Measurements from ENCODE around the gene FBXO36. TPM values are rescaled to one million over a fixed set of nuclear protein-coding genes. Genes with fewer than 3 reads are reported as not detected.

FBXO36 gene
- total RNA-seq, 2 donors from 2014 or later = 1.7 to 2.4 TPM

GRCh38 chr2:230007931-230008707, 85.8 kb downstream of the FBXO36 start:
- DNase-seq (ENCODE audit: low spot score) = peak; percentile 16
- peak; percentile 62 for TF ChIP-seq CTCF (IDR thresholded peaks at IDR 0.05)
- Histone ChIP-seq H3K27ac (no peak overlapping the region), H3K4me1 (ENCODE audit: control insufficient read depth in 1 of 2, low read depth in 2 of 2) (peaks cover 0 to 8% of the 10 kb centered on the region in 2 donors), H3K27me3 (replicated peaks; ENCODE audit: insufficient read depth) (no peaks in the 10 kb centered on the region), H3K36me3 (no peaks in the 10 kb centered on the region), H3K9me3 (no peaks in the 10 kb centered on the region), H3K4me3 (peak overlapping the region; percentile 49)
- no peak for ATAC-seq (ENCODE audit: insufficient number of reproducible peaks, low FRiP score, low read depth)

- no peak for ATAC-seq (ENCODE audit: insufficient number of reproducible peaks, low FRiP score, low read depth)
- H3K4me1 ChIP-seq (ENCODE audit: control insufficient read depth in 1 of 2, low read depth in 2 of 2) = peaks cover 0 to 8% of the 10 kb centered on the region in 2 donors
- H3K4me3 ChIP-seq = peak overlapping the region; percentile 49
These were observed 86.4 kb downstream of the FBXO36 start for GRCh38 chr2:230008708-230009066.

GRCh38 chr2:230010501-230010900, 88.2 kb downstream of the FBXO36 start:
- H3K27me3 ChIP-seq (replicated peaks; ENCODE audit: insufficient read depth) = no peaks in the 10 kb centered on the region
- ATAC-seq (ENCODE audit: insufficient number of reproducible peaks, low FRiP score, low read depth) = no peak
- no peak for TF ChIP-seq CTCF (IDR thresholded peaks at IDR 0.05)
- no peaks in the 10 kb centered on the region for H3K9me3 ChIP-seq
- no peak overlapping the region for H3K27ac ChIP-seq
- DNase-seq (ENCODE audit: low spot score) = no peak
- H3K4me3 ChIP-seq = no peak overlapping the region
- H3K4me1 ChIP-seq (ENCODE audit: control insufficient read depth in 1 of 2, low read depth in 2 of 2) = peaks cover 0 to 8% of the 10 kb centered on the region in 2 donors
- H3K36me3 ChIP-seq = no peaks in the 10 kb centered on the region

More at GRCh38 chr2:230008708-230009066, 86.4 kb downstream of the FBXO36 start:
- no peak for DNase-seq (ENCODE audit: low spot score)
- no peak for TF ChIP-seq CTCF (IDR thresholded peaks at IDR 0.05)
- Histone ChIP-seq H3K36me3 (no peaks in the 10 kb centered on the region), H3K27ac (no peak overlapping the region), H3K9me3 (no peaks in the 10 kb centered on the region), H3K27me3 (replicated peaks; ENCODE audit: insufficient read depth) (no peaks in the 10 kb centered on the region)

GRCh38 chr2:230011617-230012016, 89.3 kb downstream of the FBXO36 start:
- ATAC-seq (ENCODE audit: insufficient number of reproducible peaks, low FRiP score, low read depth) = no peak
- H3K36me3 ChIP-seq = no peaks in the 10 kb centered on the region
- no peak overlapping the region for H3K4me3 ChIP-seq
- no peaks in the 10 kb centered on the region for H3K27me3 ChIP-seq (replicated peaks; ENCODE audit: insufficient read depth)
- TF ChIP-seq CTCF (IDR thresholded peaks at IDR 0.05) = no peak
- no peaks in the 10 kb centered on the region for H3K9me3 ChIP-seq
- no peak for DNase-seq (ENCODE audit: low spot score)
- H3K27ac ChIP-seq = no peak overlapping the region
- peaks cover 0 to 8% of the 10 kb centered on the region in 2 donors for H3K4me1 ChIP-seq (ENCODE audit: control insufficient read depth in 1 of 2, low read depth in 2 of 2)

GRCh38 chr2:230012267-230012884, 90.1 kb downstream of the FBXO36 start:
- TF ChIP-seq CTCF (IDR thresholded peaks at IDR 0.05) = no peak
- Histone ChIP-seq H3K27ac (no peak overlapping the region), H3K36me3 (no peaks in the 10 kb centered on the region), H3K4me1 (ENCODE audit: control insufficient read depth in 1 of 2, low read depth in 2 of 2) (peaks cover 0 to 8% of the 10 kb centered on the region in 2 donors), H3K4me3 (no peak overlapping the region), H3K27me3 (replicated peaks; ENCODE audit: insufficient read depth) (no peaks in the 10 kb centered on the region), H3K9me3 (no peaks in the 10 kb centered on the region)
- DNase-seq (ENCODE audit: low spot score) (no peak), ATAC-seq (ENCODE audit: insufficient number of reproducible peaks, low FRiP score, low read depth) (no peak)

All from thoracic aorta (tissue), 2 donors.